HG03280 (cell line): Measurements from ENCODE around the gene DUS1L.

Experiments
- ATAC-seq: cut with Tn5 transposase; IDR thresholded peaks from one replicate; pipeline ENCODE4 v1.9.1; 2021; ENCODE audit warnings: mild to moderate bottlenecking, moderate library complexity; ENCODE audit not compliant: unreplicated experiment

Gene DUS1L

DNA sequence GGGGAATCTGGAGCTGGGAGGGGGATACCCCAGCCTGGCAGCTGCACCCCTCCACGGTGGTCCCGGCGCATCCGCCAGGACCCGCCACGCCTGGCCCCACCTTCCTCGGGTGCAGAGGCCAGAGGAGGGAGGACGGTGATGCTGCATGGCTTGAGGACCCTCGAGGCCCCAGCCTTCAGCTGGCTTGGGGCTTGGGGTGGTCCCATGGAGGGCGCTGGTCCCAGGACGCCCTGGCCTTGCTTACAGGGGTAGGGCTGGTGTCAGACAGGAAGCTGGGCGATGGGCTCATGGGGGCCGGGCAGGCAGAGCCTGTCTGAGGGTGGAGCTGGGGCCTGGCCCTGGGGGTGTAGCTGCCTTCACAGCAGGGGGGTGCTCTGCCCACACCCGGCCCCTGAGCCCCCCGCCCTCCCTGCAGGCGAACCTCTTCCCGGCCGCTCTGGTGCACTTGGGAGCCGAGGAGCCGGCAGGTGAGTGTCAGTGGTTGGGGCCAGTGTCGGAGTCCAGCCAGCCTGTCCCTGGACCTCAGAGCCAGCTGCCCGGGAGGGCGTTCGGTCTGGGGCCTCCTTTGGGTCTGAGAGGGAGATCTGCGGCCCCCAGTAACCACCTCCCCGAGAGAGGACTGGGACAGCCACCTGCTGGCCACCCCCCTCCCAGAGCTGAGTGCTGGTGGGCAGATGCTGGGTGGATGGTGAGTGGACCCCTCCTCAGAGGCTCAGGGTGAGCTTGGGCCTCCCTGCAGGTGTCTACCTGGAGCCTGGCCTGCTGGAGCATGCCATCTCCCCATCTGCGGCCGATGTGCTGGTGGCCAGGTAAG is 49.3 kb downstream of the DUS1L start:
- ATAC-seq, result no peak

DNA sequence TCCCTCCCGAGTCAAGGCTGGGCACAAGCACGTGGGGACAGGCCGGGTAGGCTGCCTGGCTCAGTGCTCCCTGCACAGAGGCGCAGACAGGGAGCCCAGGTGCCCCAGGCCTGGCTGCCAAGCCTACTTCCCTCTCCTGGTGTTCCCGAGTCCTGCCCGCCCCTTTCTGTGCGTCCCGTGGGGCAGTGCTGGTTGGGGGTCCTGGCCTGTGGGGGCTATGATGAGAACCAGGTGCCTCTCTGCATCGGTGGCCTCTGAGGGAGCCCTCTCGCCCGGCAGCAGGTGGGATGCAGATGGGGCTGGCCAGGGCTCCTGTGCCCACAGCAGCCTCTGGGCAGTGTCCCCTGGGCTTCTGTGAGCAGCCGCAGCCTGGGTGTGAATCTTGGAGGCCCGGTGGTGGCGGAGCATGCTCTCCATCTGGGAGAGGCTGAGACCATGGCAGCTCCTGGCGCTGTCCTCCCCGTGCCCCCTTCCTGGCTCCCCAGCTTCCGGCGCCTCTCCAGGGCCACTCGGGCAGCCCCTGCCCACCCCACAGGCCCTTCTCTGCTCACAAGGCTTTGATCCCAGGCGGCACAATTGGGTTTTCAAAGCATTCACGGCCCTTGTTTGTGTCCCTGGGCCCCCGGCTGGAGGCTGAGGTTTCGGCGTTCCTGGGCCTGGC is 50.2 kb downstream of the DUS1L start:
- no peak for ATAC-seq

DNA sequence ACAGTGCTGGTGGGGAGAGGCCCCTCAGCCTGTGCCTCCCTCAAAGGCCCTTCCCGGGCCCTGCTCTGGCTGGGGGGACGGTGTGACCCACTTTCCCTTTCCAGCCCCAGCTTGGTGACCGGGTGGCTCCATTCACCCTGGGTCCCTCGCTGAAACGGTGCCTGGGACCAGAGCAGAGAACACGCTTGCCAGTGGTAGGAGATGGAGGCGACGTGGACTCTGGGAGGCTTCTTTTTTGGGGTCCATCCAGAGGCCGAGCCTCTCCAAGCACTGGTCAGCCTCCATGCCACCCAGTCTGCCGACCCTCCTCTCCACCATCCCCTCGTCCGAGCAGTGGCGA is 50.7 kb downstream of the DUS1L start:
- no peak for ATAC-seq

DNA sequence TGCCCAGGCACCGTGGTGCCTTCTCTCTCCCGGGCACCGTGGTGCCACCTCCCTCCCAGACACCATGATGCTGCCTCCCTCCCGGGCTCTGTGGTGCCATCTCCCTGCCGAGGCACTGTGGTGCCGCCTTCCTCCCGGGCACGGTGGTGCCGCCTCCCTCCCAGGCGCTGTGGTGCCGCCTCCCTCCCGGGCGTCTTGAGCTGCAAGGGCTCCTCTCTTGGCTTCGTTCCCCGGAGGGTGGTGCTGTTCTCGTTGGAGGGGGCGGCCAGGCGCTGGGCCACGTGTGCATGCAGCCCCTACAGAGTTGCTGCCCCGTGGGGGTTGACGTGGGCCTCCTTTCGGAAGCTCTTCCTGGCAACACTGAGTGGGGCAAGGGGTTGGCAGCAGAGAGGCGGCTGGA is 51.2 kb downstream of the DUS1L start:
- ATAC-seq, result no peak

DNA sequence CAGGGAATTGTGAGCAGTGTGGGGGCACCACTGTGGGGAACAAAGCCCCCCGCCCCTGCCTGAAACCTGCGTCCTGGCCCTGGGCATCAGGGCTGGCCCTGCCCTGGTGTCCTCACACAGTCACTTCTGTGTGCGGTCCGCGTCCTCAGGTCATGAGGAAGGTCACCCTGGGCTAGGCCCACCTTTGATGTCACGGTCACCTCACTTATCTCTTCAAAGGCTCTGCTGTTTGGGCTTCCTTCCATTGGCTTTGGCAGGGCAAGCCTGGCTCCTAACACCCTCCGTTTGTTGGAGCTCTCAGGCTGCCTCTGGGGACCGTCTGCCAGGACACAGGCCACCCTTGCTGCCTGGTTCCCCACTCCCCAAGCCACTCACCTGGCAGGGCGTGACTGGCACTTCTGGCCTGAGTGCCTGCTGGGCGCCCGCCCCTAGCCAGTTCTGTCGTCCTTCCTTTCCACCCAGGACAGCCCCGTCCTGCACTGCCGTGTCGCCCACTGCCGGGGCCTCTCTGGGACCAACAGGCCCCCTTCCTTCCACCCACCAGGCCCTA is 51.8 kb downstream of the DUS1L start:
- no peak for ATAC-seq

DNA sequence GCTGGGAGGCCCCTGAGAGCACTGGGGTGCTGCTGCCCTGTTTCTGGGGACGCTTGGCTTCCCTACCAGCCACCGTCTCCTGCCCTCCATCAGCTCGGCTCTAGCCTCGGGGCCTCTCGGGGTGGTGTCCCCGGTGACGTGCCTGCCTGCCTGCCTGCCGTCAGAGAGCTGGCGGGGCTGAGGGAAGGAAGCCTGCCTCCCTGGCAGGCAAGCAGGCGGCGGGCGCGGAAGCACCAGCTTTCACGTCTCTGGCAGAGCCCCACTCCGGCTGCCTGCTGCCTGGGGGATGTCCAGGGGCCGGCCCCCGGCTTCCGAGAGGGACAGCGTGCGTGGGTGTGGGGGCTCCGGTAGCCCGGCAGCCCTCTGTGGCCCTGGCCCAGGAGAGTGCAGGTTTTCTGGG is 52.3 kb downstream of the DUS1L start:
- ATAC-seq, result no peak

DNA sequence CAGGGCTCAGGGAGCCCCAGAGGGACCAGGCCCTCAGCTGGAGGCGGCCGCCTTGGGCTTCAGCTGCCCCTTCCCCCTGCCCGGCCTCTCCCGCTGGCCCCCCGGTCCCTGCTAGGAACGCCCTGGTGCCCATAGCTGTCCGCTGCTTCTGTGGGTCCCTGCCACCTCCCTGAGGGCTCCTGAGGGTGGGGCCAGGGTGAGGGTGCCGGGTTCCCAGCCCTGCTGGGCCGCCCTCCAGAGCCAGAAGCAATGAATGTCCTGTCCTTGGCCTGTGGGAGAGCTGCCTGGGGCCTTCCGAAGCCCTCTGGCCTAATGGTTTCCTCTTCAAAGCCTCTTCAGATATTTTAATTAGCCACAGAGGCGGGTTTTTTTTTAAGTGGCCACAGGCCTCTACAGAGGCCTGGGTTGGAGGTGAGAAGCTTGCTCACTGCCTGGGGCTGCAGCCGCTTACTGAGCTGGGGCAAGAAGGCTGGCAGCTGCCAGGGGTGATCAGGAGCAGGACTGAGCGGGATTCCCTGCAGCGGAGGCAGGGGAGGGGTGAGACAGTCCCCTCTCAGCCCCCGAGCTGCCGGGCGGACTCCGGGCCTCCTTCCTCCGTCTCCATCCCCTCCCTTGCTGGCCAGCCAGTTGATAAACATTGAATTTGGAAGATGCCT is 52.8 kb downstream of the DUS1L start:
- no peak for ATAC-seq

DNA sequence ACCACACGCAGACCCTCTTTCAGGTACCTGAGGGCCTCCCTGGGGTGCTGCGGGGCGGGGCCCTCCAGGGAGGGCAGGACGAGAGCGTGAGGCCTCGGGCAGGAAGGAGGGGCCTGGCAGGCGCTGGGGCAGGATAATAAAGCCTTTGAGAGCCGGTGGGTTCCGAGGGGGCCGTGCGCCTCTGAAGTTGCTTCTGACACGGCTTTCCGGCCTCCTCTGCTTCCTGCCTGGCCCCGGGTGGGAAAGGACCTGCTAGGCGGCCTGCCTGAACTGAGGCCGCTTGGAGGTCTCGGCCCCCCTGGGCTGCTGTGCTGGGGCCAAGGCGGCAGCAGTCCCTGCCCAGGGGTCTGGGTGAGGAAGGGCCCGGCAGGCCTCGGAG is 53.4 kb downstream of the DUS1L start:
- no peak for ATAC-seq

DNA sequence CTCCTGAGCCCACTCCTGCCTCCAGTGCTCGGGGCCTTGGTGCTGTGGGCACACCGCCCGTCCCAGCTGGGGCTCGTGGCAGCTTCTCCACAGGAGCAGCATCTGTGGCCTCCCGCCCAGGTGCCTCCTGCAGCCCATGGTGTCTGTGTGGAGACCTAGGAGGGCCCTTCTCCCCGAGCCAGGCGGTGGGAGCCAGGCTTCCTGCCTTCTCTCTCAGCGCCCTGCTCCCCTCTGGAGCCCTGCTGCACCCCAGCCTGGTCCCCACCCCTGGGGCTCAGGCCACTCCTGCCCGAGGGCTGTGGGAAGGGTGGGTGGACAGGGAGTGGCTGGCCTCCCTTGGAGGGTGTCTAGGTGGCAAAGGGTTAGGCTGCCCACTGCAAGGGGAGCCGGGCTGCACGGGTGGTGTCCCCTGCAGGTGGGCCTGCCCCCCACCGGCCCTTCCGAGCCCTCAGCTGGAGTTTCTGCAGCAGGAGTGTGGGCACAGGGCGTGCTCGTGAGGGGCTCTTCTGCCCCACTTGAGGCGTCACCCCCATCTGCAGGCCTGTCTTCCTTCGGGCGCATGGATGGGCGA is 53.9 kb downstream of the DUS1L start:
- ATAC-seq, result no peak

DNA sequence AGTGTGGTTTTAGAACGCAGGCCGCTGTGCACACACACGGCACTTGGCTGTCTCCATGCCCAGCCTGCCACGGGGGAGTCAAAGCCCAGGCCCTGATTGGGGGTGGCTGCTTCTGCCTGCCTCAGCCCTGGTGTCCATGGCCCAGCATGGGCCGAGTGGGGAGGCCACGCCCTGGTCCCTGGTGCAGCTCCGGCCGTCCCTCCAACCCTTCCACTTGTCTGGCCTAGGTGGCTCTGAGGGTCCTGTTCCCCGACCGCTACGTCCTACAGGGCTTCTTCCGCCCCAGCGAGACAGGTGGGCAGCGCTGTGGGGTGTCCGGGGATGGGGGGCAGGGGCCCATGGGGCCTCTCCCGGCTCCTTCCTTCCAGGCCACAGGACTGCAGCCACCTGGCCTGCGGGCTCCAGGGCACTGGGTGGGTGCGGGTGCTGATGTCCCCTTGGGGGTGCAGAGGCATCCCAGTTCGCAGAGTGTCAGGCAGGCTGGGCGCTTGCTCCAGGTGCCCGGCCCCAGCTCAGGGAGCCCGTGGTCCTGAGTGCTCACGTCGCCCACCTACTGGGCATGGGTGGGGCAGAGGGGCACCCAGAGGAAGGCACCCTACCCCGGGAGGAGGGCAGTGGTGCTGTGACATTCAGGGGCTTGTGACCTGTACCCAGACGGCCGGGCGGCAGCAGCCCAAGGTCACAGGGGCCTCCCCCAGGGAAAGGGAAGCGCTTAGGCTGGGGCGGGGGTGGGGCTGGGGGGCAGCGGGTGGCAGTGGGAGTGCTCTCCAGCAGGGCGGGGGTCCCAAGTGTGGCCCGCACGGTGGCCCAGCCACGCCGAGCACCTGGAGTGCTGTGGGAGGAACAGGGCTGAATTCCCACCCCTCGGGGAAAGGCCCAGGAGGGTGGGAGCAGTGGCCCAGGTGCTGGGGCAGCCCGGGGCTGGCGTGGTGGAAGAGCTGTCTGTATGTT is 54.8 kb downstream of the DUS1L start:
- no peak for ATAC-seq

DNA sequence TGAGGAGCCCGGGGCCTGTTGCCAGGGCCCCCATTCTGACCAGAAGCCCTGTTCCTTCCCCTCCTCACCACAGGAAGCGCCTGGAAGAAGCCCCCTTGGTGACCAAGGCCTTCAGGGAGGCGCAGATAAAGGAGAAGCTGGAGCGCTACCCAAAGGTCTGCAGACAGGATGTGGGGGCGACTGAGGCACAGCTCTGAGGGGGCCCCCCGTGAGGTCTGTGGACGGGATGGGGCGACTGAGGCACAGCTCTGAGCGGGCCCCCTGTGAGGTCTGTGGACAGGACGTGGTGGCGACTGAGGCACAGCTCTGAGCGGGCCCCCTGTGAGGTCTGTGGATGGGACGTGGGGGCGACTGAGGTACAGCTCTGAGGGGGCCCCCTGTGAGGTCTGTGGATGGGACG is 56.2 kb downstream of the DUS1L start:
- no peak for ATAC-seq

DNA sequence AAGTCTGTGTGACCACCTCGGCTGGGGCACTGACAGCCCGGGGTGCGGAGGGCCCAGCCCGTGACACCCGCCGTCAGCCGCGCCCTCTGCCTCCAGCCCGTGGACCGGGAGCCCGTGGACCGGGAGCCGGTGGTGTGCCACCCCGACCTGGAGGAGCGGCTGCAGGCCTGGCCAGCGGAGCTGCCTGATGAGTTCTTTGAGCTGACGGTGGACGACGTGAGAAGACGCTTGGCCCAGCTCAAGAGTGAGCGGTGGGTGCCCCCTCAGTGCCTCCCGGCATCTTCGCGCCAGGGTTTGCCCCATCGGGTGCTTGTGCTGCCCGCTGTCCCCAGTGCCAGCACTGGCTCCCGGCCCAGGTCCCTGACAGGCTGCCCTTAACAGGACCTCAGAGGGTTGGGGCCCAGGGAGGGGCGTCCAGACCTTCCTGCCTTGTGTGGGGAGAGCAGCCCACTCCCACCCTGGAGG is 56.6 kb downstream of the DUS1L start:
- no peak for ATAC-seq

DNA sequence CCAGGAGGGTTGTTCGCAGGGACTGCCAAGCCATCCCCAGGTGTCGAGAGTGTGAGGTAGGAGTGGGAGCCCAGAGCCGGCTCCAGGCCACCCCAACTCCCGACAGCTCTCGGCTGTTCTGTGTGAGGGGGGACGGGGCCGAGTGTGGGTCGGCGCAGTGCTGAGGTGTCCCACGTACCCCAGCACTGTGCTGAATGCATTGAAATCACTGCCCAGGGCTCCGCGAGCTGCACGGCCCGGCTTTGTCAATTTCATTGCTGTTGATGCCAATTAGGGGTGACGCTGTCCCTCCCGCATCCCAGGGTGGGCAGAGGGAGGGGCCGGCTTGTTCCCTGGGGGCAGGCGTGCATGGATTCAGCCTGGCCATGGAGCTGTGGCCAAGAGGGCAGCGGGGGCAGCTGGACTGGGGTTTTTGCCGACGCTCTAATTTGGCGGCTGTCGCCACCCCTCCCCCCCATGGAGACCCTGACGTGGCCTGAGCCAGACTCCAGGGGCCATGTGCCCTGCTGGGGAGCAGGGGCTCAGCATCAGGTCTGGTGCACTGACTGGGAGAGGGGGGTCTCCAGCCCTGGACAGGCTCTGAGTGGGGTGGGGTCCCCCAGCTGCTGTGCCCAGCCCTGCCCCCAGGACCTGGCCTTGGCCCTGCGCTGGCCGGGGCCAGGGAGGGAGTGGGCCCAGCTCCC is 57.2 kb downstream of the DUS1L start:
- ATAC-seq, result no peak
